HEK293 (cell line): ENCODE results near the gene CHIA.

Source experiments
- CTCF ChIA-PET: fragments of 350-600 bp; formaldehyde crosslinking; extraction: SDS; loops from one replicate; lab custom pipeline; 2021; ENCODE audit warnings: antibody characterized with exemption; lab: Yijun Ruan, JAX
- POLR2A ChIA-PET: fragments of 300-600 bp; formaldehyde crosslinking; extraction: SDS; loops from one replicate; lab custom pipeline; 2020; ENCODE audit warnings: antibody characterized with exemption, inconsistent platforms; lab: Yijun Ruan, JAX
- H3K27ac ChIP-seq: fragments of 200-500 bp; sonication (Bioruptor generic); 2 replicates; pipeline ENCODE4 v1.5.1; 2014; ENCODE audit warnings: low read depth, low read length, control low read depth, inconsistent platforms; ENCODE audit errors: extremely low read depth
- H3K36me3 ChIP-seq, 2 experiments: fragments of 200-500 bp in 1 of 2; sonication (Bioruptor generic) in 1 of 2; 1 replicate in 1 of 2; 2 replicates in 1 of 2; pipeline ENCODE4 v1.5.1; 2014 to 2017; ENCODE audit warnings: inconsistent platforms in 2 of 2, low read length in 2 of 2; ENCODE audit not compliant: control insufficient read depth in 2 of 2, insufficient read depth in 1 of 2
- H3K4me1 ChIP-seq: fragments of 200-500 bp; sonication (Bioruptor generic); 2 replicates; pipeline ENCODE4 v1.5.1; 2014; ENCODE audit warnings: mild to moderate bottlenecking, low read length, inconsistent platforms; ENCODE audit not compliant: control insufficient read depth, insufficient read depth
- H3K4me3 ChIP-seq: 2 replicates; pipeline ENCODE4 v1.5.1; 2011; ENCODE audit warnings: low read depth, mild to moderate bottlenecking, control low read depth, low read length, moderate library complexity
- H3K9me3 ChIP-seq: fragments of 200-500 bp; sonication (Bioruptor generic); 2 replicates; pipeline ENCODE4 v1.5.1; 2014; ENCODE audit warnings: low read depth, low read length, inconsistent platforms; ENCODE audit not compliant: control insufficient read depth, insufficient read depth
- CTCF ChIP-seq: fragments of 450-650 bp; formaldehyde crosslinking; IDR thresholded peaks from 2 replicates; pipeline ENCODE4 v1.5.1; 2016; ENCODE audit warnings: missing biosample characterization, missing genetic modification characterization
- GLI2 ChIP-seq: fragments of 450-650 bp; formaldehyde crosslinking; IDR thresholded peaks from 2 replicates; pipeline ENCODE4; 2017; ENCODE audit warnings: missing biosample characterization, missing genetic modification characterization, low read depth, borderline replicate concordance
- REPIN1 ChIP-seq: fragments of 450-650 bp; formaldehyde crosslinking; IDR thresholded peaks from 2 replicates; pipeline ENCODE4 v1.5.1; 2017; ENCODE audit warnings: missing biosample characterization, missing genetic modification characterization, low read depth
- ZBTB49 ChIP-seq: fragments of 450-650 bp; formaldehyde crosslinking; IDR thresholded peaks from 2 replicates; pipeline ENCODE4 v1.5.1; 2016; ENCODE audit warnings: missing biosample characterization, missing genetic modification characterization, low read depth
- ZBTB7A ChIP-seq: fragments of 450-650 bp; formaldehyde crosslinking; IDR thresholded peaks from 2 replicates; pipeline ENCODE4 v1.5.1; 2016; ENCODE audit warnings: low read depth, missing biosample characterization, missing genetic modification characterization
- ZBTB8A ChIP-seq: fragments of 450-650 bp; formaldehyde crosslinking; IDR thresholded peaks from 2 replicates; pipeline ENCODE4 v1.5.1; 2016; ENCODE audit warnings: missing biosample characterization, missing genetic modification characterization
- ZNF157 ChIP-seq: fragments of 450-650 bp; formaldehyde crosslinking; IDR thresholded peaks from 2 replicates; pipeline ENCODE4 v1.5.1; 2016; ENCODE audit warnings: missing biosample characterization, missing genetic modification characterization
- ZNF184 ChIP-seq: fragments of 450-650 bp; IDR thresholded peaks from 2 replicates; pipeline ENCODE4 v1.5.1; 2018; ENCODE audit warnings: missing biosample characterization, mild to moderate bottlenecking, missing genetic modification characterization
- ZNF211 ChIP-seq: fragments of 450-650 bp; formaldehyde crosslinking; IDR thresholded peaks from 2 replicates; pipeline ENCODE4 v1.5.1; 2016; ENCODE audit warnings: low read depth, missing biosample characterization, missing genetic modification characterization
- ZNF214 ChIP-seq: fragments of 450-650 bp; formaldehyde crosslinking; IDR thresholded peaks from 2 replicates; pipeline ENCODE4 v1.5.1; 2017; ENCODE audit warnings: missing biosample characterization, mild to moderate bottlenecking, missing genetic modification characterization, borderline replicate concordance
- ZNF239 ChIP-seq: fragments of 450-650 bp; formaldehyde crosslinking; IDR thresholded peaks from 2 replicates; pipeline ENCODE4 v1.5.1; 2016; ENCODE audit warnings: missing biosample characterization, missing genetic modification characterization
- ZNF366 ChIP-seq: fragments of 450-650 bp; formaldehyde crosslinking; conservative IDR thresholded peaks from 2 replicates; pipeline ENCODE4 v1.5.1; 2016; ENCODE audit warnings: missing biosample characterization, missing genetic modification characterization
- ZNF501 ChIP-seq: fragments of 450-650 bp; formaldehyde crosslinking; IDR thresholded peaks from 2 replicates; pipeline ENCODE4 v1.5.1; 2016; ENCODE audit warnings: missing biosample characterization, missing genetic modification characterization
- ZNF529 ChIP-seq: fragments of 450-650 bp; formaldehyde crosslinking; IDR thresholded peaks from 2 replicates; pipeline ENCODE4 v1.5.1; 2017; ENCODE audit warnings: missing genetic modification characterization, missing biosample characterization; ENCODE audit not compliant: insufficient replicate concordance
- ZNF544 ChIP-seq: fragments of 450-650 bp; formaldehyde crosslinking; IDR thresholded peaks from 2 replicates; pipeline ENCODE4 v1.5.0; 2017; ENCODE audit warnings: missing biosample characterization, missing genetic modification characterization
- ZNF677 ChIP-seq: fragments of 450-650 bp; IDR thresholded peaks from 2 replicates; pipeline ENCODE4 v1.5.0; 2018; ENCODE audit warnings: missing biosample characterization, mild to moderate bottlenecking, missing genetic modification characterization, moderate library complexity
- ZNF704 ChIP-seq: fragments of 450-650 bp; formaldehyde crosslinking; IDR thresholded peaks from 2 replicates; pipeline ENCODE4 v1.5.1; 2016; ENCODE audit warnings: missing biosample characterization, missing genetic modification characterization
- ZSCAN16 ChIP-seq: fragments of 450-650 bp; formaldehyde crosslinking; IDR thresholded peaks from 2 replicates; pipeline ENCODE4 v1.5.1; 2016; ENCODE audit warnings: missing biosample characterization, missing genetic modification characterization

Gene CHIA

GRCh38 chr1:111270771-111271463, 19.7 kb upstream of the CHIA start:
- H3K9me3 ChIP-seq = no peaks in the 10 kb centered on the region
- TF ChIP-seq CTCF (tag by site-specific recombination) (no peak), ZBTB8A (tag by site-specific recombination) (no peak), ZNF544 (no peak)
- TF ChIP-seq, all 188 proteins: peak for 0
- Histone ChIP-seq H3K4me1 (no peaks in the 10 kb centered on the region), H3K4me3 (no peak overlapping the region), H3K36me3 (no peaks in the 10 kb centered on the region), H3K27ac (no peak overlapping the region)
- CTCF ChIA-PET = no interaction called here
- POLR2A ChIA-PET = no interaction called here

GRCh38 chr1:111271464-111271801, 19.2 kb upstream of the CHIA start:
- no peak for TF ChIP-seq ZBTB7A (tag by site-specific recombination)
- Histone ChIP-seq H3K4me3 (no peak overlapping the region), H3K4me1 (no peaks in the 10 kb centered on the region), H3K9me3 (no peaks in the 10 kb centered on the region), H3K27ac (no peak overlapping the region), H3K36me3 (no peaks in the 10 kb centered on the region)
- ChIA-PET POLR2A (no interaction called here), CTCF (no interaction called here)

- no peak for TF ChIP-seq ZNF211 (tag by site-specific recombination)
- TF ChIP-seq ZBTB49 (tag by site-specific recombination) = no peak
- no peak for TF ChIP-seq ZNF239 (tag by site-specific recombination)
- TF ChIP-seq ZNF677 (tag by site-specific recombination) = no peak
- no peak for TF ChIP-seq REPIN1 (tag by site-specific recombination)
- TF ChIP-seq GLI2 (tag by site-specific recombination) = no peak
- no peak for TF ChIP-seq ZNF184
- no peak for TF ChIP-seq ZNF704 (tag by site-specific recombination)
- no peak for TF ChIP-seq ZNF214 (tag by site-specific recombination)
- TF ChIP-seq ZNF501 = no peak
- no peak for TF ChIP-seq ZNF366
- no peak for TF ChIP-seq ZNF529
- TF ChIP-seq ZNF157 (tag by site-specific recombination) = no peak
- TF ChIP-seq ZSCAN16 = no peak
- no peak overlapping the region for H3K4me3 ChIP-seq
- no peaks in the 10 kb centered on the region for H3K9me3 ChIP-seq
- ChIA-PET CTCF (no interaction called here), POLR2A (no interaction called here)
- H3K4me1 ChIP-seq = no peaks in the 10 kb centered on the region
- no peak overlapping the region for H3K27ac ChIP-seq
- no peaks in the 10 kb centered on the region for H3K36me3 ChIP-seq
These were observed 18.6 kb upstream of the CHIA start for GRCh38 chr1:111272081-111272480.
